Breast epithelium (tissue), 3 donors: ENCODE results near the gene IL22RA2.

ENCODE experiments used
- CTCF ChIP-seq, 3 donors: fragments of 450-650 bp; IDR thresholded peaks; one replicate each; pipeline ENCODE4 v1.5.1; 2016 to 2017; ENCODE audit warnings: antibody characterized with exemption in 3 of 3, mild to moderate bottlenecking in 3 of 3, moderate library complexity in 3 of 3
- POLR2A ChIP-seq: fragments of 450-650 bp; IDR thresholded peaks from one replicate; pipeline ENCODE4 v1.6.1; 2016; ENCODE audit warnings: antibody characterized with exemption, mild to moderate bottlenecking, moderate library complexity
- POLR2AphosphoS5 ChIP-seq, 3 donors: sonication (generic); formaldehyde crosslinking; IDR thresholded peaks; one replicate each; pipeline ENCODE4 v1.6.1; 2017; ENCODE audit warnings: antibody characterized with exemption in 3 of 3

- peak; percentile 58 to 84 (median 78) for TF ChIP-seq CTCF (IDR thresholded peaks at IDR 0.05)
- TF ChIP-seq POLR2A, result no peak
- no peak for TF ChIP-seq POLR2AphosphoS5 (IDR thresholded peaks at IDR 0.05)
These were observed 78.9 kb downstream of the IL22RA2 start for GRCh38 chr6:137094411-137095008.
